ENCODE data around the gene HDDC2. TPM values are rescaled to one million over a fixed set of nuclear protein-coding genes. Genes with fewer than 3 reads are reported as not detected.

HDDC2 gene
- total and polyA plus RNA-seq, 12 donors = 70.9 to 107 (median 103) TPM

GRCh38 chr6:125302840-125303511, 1.2 kb upstream of the HDDC2 start:
- Histone ChIP-seq H3K9me3 (peaks cover 0 to 8% (median 0%) of the 10 kb centered on the region in 11 donors), H3K36me3 (peaks cover 0 to 24% (median 0%) of the 10 kb centered on the region in 9 donors), H3K27ac (peak overlapping the region in 3 of 10 donors; percentile 95 to 97 (median 96)), H3K27me3 (no peaks in the 10 kb centered on the region), H3K4me3 (no peak overlapping the region), H3K4me1 (peaks cover 0 to 29% (median 20%) of the 10 kb centered on the region in 9 donors)
- TF ChIP-seq, protein P1, sequence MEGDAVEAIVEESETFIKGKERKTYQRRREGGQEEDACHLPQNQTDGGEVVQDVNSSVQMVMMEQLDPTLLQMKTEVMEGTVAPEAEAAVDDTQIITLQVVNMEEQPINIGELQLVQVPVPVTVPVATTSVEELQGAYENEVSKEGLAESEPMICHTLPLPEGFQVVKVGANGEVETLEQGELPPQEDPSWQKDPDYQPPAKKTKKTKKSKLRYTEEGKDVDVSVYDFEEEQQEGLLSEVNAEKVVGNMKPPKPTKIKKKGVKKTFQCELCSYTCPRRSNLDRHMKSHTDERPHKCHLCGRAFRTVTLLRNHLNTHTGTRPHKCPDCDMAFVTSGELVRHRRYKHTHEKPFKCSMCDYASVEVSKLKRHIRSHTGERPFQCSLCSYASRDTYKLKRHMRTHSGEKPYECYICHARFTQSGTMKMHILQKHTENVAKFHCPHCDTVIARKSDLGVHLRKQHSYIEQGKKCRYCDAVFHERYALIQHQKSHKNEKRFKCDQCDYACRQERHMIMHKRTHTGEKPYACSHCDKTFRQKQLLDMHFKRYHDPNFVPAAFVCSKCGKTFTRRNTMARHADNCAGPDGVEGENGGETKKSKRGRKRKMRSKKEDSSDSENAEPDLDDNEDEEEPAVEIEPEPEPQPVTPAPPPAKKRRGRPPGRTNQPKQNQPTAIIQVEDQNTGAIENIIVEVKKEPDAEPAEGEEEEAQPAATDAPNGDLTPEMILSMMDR (IDR thresholded peaks at IDR 0.05) = no peak
- no peak for DNase-seq
- ATAC-seq = no peak
- intact Hi-C loops (cut with DNase I) = loop anchor here in 8 of 10 donors (5.0 to 10.0 kb wide), 6 partner anchors 106 to 654 kb away; partner anchors contain the start of genes TPD52L1 (in 6 of the 8) and HINT3 (in 2 of the 8)
- 80% methylated on average over 4 of the region's 4 CpGs for WGBS, 2 donors

GRCh38 chr6:125300992-125301434, 754 bp downstream of the HDDC2 start:
- H3K27me3 ChIP-seq = no peaks in the 10 kb centered on the region
- peak overlapping the region; percentile 52 to 84 (median 76) for H3K4me3 ChIP-seq
- TF ChIP-seq, protein P1 (IDR thresholded peaks at IDR 0.05) = no peak
- intact Hi-C loops (cut with DNase I) = loop anchor here in 8 of 10 donors (2.0 to 10.0 kb wide), 8 partner anchors 104 to 656 kb away; partner anchors contain the start of genes TPD52L1 (in 6 of the 8) and HINT3 (in 2 of the 8)
- peak overlapping the region; percentile 86 to 97 (median 95) for H3K27ac ChIP-seq
- ATAC-seq (peak in 1 of 8 donors; percentile 24), DNase-seq (no peak)
- WGBS, 2 donors = 3 to 5% methylated on average over 11 of the region's 11 CpGs
- peaks cover 0 to 44% (median 22%) of the 10 kb centered on the region in 9 donors for H3K4me1 ChIP-seq
- H3K9me3 ChIP-seq = peaks cover 0 to 8% (median 0%) of the 10 kb centered on the region in 11 donors
- peaks cover 0 to 43% (median 9%) of the 10 kb centered on the region in 9 donors for H3K36me3 ChIP-seq

GRCh38 chr6:125299257-125299656, 2.5 kb downstream of the HDDC2 start:
- no peak for ATAC-seq
- H3K9me3 ChIP-seq = no peaks in the 10 kb centered on the region
- peaks cover 0 to 62% (median 33%) of the 10 kb centered on the region in 9 donors for H3K4me1 ChIP-seq
- intact Hi-C loops (cut with DNase I) = loop anchor here in 4 of 10 donors (5.0 to 10.0 kb wide), 4 partner anchors 64 to 144 kb away; partner anchors contain the start of gene TPD52L1 (in 1 of the 4)
- H3K27me3 ChIP-seq = no peaks in the 10 kb centered on the region
- DNase-seq = no peak
- no peak overlapping the region for H3K4me3 ChIP-seq
- TF ChIP-seq, protein P1 (IDR thresholded peaks at IDR 0.05) = no peak
- 84 to 89% methylated on average over 3 of the region's 3 CpGs for WGBS, 2 donors
- peaks cover 0 to 58% (median 9%) of the 10 kb centered on the region in 9 donors for H3K36me3 ChIP-seq
- no peak overlapping the region for H3K27ac ChIP-seq

- Histone ChIP-seq H3K4me1 (peaks cover 0 to 80% (median 40%) of the 10 kb centered on the region in 9 donors), H3K4me3 (no peak overlapping the region), H3K27ac (no peak overlapping the region), H3K27me3 (no peaks in the 10 kb centered on the region), H3K9me3 (no peaks in the 10 kb centered on the region), H3K36me3 (peaks cover 0 to 85% (median 14%) of the 10 kb centered on the region in 9 donors)
- 74% methylated on average over 1 of the region's 1 CpG for WGBS, 2 donors
- no peak for ATAC-seq
- TF ChIP-seq, protein P1 (IDR thresholded peaks at IDR 0.05) = no peak
- intact Hi-C loops (cut with DNase I) = loop anchor here in 4 of 10 donors (5.0 to 10.0 kb wide), 4 partner anchors 62 to 142 kb away; partner anchors contain the start of gene TPD52L1 (in 1 of the 4)
- DNase-seq = no peak
These were observed 5.3 kb downstream of the HDDC2 start for GRCh38 chr6:125296471-125296870.
